HL-60/S4 (cell line): ENCODE results near the gene DQX1.

Experiments used
- in situ Hi-C: fragments of 300-500 bp; cut with MboI; formaldehyde crosslinking; loops from 2 replicates; pipeline ENCODE4 v1.14.3; 2022; ENCODE audit warnings: low sequenced_read_pairs

The DQX1 gene

GRCh38 chr2:74512744-74513604, 13.1 kb downstream of the DQX1 start:
- in situ Hi-C loops: no loop called here

GRCh38 chr2:74511104-74511989, 14.7 kb downstream of the DQX1 start:
- in situ Hi-C loops: no loop called here

DNA sequence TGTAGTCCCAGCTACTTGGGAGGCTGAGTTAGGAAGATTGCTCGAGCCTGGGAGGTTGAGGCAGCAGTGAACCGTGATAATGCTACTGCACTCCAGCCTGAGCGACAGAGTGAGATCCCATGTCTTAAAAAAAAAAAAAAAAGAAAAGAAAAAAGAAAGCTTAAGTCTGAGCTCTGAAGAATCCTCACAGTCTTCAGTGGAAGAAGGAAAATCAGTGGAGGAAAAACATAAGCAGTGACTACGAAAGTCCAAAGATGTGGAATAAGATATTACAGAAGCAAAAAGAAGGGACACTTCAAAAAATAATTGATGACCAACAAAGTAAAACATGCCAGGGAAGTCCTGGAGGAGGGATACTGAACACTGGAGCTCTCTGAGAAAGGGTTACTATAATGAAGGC, 15.8 kb downstream of the DQX1 start:
- in situ Hi-C loops: no loop called here

GRCh38 chr2:74507926-74508520, 18.0 kb downstream of the DQX1 start:
- in situ Hi-C loops: no loop called here

DNA sequence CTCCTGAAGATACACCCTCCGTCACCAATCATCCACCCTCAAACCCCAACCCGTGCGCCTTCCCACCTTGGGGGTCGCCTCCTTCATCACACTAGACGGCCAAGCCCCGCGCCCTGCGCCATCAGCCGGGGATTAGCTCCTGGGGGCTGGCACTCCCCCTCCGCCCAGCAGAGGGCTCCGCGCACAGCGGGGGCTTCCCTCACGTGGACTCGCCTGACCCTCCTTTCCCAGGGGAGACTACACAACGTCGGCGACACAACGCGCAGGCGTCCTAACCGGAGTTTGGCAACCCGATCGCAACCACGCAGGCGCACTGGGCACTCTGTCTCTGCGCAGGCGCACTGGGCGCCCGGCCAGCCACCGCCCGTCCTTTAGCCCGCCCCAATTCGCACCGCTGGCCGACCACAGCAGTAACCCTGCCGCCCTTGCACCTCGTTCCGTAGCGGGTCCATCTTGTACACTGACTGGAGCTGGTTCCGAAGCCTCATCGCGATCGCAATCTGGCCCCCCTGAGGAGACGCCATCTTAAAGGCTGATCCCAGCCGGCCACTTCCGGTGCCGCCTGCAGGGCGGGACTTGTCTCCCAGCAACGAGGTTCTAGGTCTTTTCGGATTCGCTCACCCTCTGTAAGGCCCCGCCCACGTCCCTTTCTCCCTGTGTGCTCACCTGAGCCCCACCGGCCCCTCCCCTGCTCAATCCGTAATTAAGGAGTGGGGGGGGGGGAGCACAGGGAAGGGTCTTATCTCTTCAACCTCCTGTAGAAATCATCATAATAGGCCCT, 18.7 kb downstream of the DQX1 start, which contains the start of gene PCGF1:
Gene PCGF1, minus strand, starts transcription at position 551 of the 781 bp plus-strand sequence. Its CDS starts 27 bp downstream, at position 524.
- in situ Hi-C loops: no loop called here

DNA sequence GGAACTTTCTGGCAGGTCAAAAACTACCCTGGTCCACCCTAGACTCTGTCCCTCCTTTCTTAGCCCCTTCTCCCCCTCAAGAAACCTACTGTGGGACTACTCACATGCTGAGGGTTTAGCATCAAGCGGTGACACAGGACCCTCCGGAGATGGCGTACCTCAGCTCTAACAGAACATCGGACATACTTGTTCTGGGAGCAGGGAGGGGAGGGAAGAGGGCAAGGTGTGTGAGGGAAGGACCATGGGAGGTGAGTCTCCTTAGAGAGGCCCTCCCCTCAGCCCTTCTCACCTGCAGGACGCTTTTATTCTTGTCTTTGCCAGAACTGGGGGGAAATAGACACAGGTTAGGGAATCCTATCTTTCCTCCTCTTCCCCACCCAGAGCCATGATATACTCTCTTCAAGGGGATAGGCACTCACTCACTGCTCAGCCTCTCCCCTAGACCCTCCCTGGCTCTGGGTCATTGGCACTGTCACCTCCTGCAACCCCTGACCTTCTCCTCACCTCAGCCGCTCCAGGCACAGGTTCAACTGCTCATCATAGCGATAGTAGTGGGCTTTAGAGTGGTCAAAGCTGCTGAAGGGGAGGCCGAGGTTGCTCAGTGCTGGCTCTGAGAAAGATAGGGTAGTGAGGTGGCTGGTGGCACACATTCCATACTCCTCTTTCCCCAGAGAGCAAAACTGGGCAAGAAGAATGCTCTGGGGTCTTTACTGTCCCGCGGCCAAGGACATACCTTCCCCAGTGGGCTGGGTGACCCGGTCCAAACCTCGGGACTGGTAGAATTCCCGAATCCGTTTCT, 20.4 kb downstream of the DQX1 start:
- in situ Hi-C loops: no loop called here

- in situ Hi-C loops: no loop called here
These were observed 21.4 kb downstream of the DQX1 start for GRCh38 chr2:74504591-74504990.

- in situ Hi-C loops: no loop called here
These were observed 22.2 kb downstream of the DQX1 start for GRCh38 chr2:74503506-74504475.

GRCh38 chr2:74502720-74503505, 23.1 kb downstream of the DQX1 start:
- in situ Hi-C loops: no loop called here

- in situ Hi-C loops: no loop called here
These were observed 23.8 kb downstream of the DQX1 start for GRCh38 chr2:74502147-74502719.

DNA sequence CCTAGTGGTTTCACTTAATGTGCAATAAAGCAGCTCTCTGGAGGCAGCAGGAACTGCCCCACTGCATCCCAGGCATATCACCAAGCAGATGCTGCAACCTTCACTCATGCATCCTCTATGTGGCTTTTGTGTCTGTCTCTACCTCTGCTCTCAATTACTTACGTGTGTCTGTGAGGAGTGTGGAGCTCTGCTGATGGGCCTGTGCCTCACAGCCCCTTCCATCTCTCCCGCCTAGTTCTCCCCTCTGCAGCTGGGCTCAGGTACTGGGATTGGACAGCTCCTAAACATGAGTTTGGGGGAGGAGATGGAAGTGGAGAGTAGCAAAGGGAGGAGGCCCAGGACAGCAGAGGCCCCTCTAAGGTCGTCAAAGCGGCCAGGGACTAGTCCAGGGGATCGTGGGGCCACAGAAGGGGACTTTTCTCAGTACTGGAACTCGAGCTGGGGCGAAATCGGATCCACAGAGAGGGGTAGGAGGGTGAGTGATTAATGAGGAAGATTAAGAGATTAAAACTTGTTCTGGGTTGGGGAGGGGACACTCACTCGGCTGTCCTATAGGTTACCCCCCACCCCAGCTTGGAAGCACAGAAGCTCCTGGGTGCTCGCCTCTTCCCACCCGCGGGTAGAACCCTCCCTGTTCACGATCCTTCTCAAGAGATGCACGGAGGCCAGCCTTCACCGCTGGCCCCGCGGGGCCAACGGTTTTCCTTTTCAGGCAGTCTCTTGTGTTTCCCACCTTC, 24.5 kb downstream of the DQX1 start:
- in situ Hi-C loops: no loop called here

GRCh38 chr2:74500578-74500946, 25.5 kb downstream of the DQX1 start:
- in situ Hi-C loops: no loop called here

- in situ Hi-C loops: no loop called here
These were observed 26.0 kb downstream of the DQX1 start for GRCh38 chr2:74499940-74500577.

GRCh38 chr2:74499267-74499939, 26.6 kb downstream of the DQX1 start, which contains the start of gene LBX2:
TSS of gene LBX2 (minus strand) at chr2:74499603. CDS start at chr2:74499537, 66 bp downstream.
- in situ Hi-C loops: no loop called here

DNA sequence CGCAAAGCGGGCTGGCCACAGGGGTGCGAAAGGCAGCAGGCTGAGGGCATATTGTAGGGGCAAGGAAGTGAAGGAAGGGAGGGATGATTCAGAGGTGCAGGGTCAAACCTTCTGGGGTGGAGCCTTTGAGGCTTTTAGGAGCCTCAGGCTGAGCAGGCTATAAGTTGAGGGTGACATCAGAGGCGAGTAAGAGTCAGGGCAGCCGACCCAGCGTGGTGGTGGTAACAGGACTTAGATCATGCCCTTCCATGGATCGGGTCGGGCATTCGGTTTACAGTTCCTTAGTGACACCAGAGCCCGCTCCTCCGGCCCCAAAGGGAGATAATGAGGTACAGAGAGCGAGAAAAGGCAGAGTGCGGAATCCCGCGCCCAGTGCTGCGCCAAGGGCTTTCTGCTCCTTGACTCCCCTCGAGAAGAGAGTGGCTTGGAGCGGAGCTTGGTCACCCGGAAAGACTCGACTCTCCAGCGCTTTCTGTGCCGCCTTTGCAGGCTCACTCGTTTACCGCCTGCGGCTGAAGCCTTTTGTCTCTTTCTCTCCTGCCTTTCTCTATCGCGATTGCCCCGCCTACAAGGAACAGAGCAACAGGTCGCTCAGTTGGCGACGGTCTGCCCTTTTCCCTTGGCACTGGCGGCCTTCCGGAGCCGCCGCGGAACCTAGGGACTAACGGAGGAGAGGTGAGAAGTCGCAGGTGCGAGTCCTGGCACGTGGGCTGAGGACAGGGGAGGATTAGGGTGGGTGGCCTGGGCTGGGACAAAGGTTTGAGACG, 27.3 kb downstream of the DQX1 start:
- in situ Hi-C loops: no loop called here
